Measurements from ENCODE around the gene TMOD2.
A peak's percentile ranks its signal among the peaks of the same experiment; 100 is the strongest.

TMOD2 gene

GRCh38 chr15:51861557-51862359 is 110.4 kb downstream of the TMOD2 start:
- DNase-seq (ENCODE audit: low spot score): no peak

- DNase-seq (ENCODE audit: low spot score): no peak
These were observed 111.7 kb downstream of the TMOD2 start for GRCh38 chr15:51863131-51863530.

- DNase-seq (ENCODE audit: low spot score): peak; percentile 68
These were observed 113.1 kb downstream of the TMOD2 start for GRCh38 chr15:51864408-51865056.

- no peak for DNase-seq (ENCODE audit: low spot score)
These were observed 113.9 kb downstream of the TMOD2 start for GRCh38 chr15:51865317-51865716.
